Measurements from ENCODE around the gene KIFC3.
"Not testable (repeated sequence)": the region's sequence is repeated elsewhere in the genome, so short reads cannot be mapped to it uniquely, and the experiment has no call there.

KIFC3 gene

DNA sequence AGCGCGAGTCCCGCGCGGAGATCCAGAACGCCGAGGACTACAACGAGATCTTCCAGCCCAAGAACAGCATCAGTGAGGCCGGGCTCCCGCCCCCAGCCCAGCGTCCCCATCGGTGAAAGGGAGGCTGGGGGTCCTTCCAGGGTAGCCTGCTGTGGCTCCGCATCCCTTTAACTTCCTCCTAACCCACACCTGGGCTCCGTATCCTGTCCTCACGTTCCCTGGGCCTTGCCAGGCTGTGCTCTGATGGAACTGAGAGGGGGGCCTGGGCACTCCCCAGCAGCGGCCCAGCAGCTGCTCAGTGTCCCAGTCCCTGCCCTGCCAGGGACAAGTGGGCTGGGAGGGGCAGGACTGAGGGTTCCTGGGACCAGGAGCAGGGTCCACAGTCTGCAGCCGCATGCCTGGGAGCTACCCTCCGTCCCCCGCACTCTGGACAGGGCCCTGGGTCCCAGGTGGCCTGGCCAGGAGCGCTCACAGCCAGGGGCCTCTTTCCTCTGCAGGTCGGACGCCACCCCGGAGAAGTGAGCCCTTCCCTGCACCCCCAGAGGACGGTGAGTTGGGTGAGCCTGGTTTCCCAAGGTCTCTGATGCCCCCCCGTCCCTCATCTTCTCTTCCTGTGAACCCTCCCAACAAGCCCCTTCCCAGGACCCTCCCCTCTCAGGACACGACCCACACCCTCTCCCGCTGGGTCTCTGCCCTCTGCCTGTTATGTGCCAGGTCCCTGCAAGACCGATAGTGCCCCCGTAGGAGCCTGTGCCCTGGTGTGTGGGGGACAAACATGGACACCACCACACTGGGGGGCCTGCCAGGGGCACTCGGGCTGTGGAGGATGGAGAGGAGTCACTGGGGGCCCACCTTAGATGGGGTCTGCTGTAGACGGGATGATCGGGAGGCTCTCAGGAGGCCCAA is 48.6 kb downstream of the KIFC3 start:
- no peak for DNase-seq (ENCODE audit: low read depth in 2 of 2)

DNA sequence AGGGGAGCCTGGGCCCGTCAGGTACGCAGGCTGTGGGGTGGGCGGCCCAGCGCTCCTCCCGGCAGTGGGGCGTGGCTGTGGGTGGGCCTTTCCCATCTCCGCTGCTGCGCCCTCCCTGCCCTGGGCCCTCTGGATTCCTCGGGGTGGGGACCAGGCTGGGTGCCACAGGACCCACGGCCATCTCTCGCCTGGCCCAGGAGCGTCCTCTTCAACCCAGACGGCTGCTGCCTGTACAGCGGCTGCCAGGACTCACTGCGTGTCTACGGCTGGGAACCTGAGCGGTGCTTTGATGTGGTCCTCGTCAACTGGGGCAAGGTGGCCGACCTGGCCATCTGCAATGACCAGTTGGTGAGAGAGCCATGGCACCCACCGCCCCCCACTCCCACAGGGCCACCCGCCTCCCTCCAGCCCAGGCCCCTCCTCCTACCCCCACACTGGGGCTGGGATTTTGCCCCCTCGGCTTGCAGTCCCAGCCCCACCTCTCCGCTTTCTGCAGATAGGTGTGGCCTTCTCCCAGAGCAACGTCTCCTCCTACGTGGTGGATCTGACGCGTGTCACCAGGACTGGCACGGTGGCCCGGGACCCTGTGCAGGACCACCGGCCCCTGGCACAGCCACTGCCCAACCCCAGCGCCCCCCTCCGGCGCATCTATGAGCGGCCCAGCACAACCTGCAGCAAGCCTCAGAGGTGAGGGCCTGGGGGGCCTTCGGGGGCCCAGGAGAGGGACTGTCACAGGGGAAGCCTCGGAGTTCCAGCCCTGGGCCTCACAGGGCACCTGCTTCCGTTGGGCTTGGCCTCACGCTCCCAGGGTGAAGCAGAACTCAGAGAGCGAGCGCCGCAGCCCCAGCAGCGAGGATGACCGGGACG is 49.5 kb downstream of the KIFC3 start:
- DNase-seq (ENCODE audit: low read depth in 2 of 2): no peak

DNA sequence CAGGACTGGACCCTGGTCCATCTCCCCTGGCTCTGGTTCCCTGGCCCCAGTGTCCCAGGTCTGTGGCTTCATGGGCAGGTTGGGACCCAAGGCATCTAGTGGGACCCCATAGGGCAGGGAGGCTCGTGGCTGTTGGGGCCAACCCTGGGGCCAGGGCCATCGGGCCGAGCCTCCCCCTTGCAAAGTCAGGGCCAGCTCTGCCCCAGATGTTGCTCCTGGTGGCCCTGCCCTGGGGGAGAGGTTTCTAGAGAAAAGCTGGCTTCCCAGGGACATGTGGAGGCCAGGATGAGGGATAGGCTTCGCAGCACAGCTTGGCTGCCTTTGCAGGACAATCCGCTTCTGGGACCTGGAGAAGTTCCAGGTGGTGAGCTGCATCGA is 50.1 kb downstream of the KIFC3 start:
- DNase-seq (ENCODE audit: low read depth in 2 of 2): no peak

DNA sequence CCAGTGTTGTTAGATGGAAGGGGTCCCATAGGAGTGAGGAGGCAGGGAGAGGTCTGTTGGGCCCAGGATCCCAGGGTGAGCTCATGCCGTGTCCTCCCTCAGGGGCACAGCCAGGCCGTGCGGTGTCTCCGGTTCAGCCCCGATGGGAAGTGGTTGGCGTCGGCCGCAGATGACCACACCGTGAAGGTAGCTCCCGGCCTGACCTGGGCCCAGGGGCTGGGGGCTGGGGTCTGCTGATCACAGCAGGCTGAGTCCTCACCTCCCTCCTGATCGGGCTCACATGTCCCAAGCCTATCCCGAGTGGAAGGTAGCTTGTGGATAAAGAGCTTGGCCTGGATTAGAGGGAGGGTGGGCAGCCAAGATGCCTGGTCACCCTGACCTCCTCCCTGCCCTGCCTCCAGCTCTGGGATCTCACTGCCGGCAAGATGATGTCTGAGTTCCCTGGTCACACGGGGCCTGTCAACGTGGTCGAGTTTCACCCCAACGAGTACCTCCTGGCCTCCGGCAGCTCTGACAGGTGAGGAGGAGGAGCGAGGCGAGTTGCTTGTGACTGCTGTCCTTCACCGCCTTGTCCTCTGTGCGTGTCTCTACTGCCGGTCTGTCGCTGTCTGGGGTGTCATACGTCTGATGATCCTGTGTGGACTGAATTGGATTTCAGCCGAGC is 50.6 kb downstream of the KIFC3 start:
- no peak for DNase-seq (ENCODE audit: low read depth in 2 of 2)

DNA sequence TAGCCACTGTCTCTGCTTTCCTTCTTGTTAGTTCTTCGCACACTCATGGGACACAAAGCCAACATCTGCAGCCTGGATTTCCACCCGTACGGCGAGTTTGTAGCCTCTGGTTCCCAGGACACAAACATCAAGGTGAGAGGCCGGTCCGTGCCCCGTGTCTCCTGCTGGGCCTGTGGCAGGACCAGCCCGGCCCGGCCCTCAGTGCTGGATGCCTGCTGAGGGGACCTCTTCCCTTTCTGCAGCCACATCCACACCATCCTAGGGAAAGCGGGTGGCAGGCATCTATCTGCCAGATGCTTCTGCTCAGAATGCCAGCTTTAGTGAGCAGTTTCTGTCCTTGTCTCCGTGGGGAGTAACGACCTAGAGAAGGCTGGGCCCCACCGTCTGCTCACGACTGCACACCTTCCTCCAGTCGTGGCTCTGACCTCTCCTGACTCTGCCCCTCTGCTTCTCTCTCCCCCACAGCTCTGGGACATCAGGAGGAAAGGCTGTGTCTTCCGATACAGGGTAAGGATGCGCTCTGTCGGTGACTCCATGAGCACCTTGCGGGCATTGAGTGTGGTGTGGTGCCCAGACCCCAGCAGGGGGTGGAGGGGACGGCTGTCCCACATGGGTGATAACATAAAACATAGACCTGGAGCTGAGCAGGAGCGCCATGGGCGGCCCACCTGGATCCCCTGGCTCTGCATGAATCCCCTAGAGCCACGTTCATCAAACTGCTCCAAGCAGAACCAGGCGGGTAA is 51.3 kb downstream of the KIFC3 start:
- no peak for DNase-seq (ENCODE audit: low read depth in 2 of 2)

DNA sequence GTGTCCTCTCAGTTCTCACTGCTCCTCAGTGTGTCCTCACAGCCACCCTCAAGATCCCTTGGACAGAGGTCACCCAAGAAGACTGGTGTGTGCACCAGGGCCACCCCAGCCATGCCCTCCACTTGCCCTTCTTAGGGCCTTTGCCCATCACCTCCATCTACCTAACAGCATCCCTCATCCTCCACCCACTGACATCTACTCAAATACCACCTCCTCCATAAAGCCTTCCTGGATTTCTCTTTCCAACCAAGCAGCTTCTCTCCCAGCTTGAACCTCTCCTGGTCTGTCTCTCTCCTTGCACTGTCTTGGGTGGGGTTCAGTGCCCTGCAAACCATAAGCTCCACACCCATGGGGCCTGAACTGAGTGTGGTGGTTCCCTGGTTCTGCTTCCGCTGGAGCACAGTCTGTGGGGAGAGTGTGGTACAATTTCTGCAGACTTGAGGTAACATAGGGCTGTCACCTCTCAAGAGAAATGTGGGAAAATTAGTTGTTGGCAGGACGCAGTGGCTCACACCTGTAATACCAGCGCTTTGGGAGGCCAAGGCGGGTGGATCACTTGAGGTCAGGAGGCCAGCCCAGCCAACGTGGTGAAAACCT is 52.3 kb downstream of the KIFC3 start:
- no peak for DNase-seq (ENCODE audit: low read depth in 2 of 2)

DNA sequence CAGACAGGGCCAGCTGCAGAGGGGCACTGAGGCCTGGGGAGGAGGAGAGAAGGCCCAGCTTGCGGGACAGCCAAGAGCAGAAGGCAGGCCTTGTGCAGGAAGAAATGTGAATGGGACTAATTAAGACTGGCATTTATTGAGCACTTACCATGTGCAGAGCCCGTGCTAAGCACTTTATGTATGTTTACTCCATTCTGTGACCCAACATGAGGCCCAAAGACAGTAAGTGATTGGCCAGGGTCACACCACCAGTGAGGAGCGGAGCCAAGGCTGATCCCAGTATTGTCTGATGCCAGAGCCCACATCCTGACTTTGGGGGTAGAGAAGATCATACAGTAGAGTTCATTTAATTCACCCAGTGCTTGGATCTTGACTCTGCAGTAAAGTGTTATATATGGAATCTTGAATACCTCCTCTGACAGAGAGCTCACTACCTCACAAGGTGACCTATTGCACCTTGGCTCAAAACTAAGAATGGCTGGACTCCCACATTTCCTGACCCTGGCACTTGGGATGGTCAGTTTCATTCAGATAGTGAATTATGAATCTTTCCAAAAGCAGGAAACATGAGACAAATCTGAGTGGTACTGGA is 53.1 kb downstream of the KIFC3 start:
- DNase-seq (ENCODE audit: low read depth in 2 of 2): no peak

DNA sequence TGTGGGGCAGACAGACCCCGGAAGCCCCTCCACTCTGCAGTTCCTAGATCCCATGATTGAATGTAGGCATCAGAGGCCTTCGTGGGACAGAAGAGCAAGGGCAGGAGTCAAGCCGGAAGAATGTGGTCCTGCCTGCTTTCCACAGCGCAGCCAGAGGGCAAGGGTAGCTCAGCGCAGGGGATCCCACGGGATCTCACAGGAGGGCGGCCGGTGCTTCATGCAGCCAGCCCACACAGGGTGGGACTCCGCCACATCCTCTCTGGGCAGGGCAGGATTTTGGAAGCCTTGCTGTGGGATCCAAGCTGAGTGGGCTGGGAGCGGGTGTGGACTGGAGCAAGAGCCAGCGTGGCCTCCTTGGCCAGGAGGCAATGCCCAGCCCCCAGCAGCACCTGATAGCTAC is 53.7 kb downstream of the KIFC3 start:
- no peak for DNase-seq (ENCODE audit: low read depth in 2 of 2)

DNA sequence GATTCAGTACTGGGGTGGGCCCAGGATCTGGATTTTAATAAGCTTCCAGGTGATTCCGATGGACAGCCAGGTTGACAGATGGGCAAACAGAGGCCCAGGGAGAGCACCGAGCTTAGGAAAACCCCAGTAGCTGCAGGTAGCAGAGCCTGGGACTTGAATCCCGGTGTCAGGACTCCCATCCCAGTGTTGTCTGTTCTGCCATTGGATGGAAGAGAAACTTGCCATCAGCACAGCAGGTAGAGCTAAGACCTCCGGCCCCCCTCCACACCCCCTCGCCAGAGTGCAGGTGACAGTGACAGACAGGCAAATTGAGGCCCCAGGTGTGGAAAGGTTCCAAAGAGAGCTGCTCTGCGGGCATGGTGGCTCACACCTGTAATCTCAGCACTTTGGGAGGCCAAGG is 54.3 kb downstream of the KIFC3 start:
- DNase-seq (ENCODE audit: low read depth in 2 of 2): no peak

DNA sequence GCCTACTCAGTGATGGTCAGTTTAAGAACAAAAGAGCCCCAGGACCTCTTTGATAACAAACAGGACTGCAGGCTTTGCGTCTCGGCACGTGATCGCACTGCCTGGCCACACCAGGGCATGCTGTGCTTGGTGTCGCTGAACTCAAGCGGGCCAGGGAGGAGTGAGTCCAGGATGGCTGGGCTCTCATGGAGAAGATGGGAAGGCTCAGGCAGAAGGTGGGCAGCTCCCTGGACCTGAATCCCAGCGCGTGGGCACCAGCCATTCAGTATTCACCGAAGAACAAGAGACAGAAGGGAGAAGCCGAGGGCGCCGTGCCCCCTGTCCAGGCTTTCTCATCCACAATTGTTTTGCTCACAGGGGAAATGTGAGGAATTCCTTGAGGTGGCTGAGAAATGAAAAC is 54.8 kb downstream of the KIFC3 start:
- no peak for DNase-seq (ENCODE audit: low read depth in 2 of 2)

DNA sequence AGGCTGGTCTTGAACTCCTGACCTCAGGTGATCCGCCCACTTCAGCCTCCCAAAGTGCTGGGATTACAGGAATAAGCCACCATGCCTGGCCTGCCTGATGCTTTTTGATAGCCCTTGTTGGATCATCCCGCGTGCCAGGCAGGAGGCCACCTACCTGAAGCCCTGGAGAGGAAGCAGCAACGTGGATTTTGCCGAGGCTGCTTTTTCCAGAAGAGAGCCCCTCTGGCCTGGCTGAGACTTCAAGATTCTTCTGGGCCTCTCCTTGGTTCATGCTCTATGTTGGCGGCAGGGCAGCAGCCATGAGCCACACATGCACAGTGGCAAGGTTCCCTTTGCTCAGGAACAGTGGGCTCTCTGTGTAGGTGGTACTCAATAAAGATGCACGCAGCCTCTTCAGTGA is 55.2 kb downstream of the KIFC3 start:
- DNase-seq (ENCODE audit: low read depth in 2 of 2): no peak

DNA sequence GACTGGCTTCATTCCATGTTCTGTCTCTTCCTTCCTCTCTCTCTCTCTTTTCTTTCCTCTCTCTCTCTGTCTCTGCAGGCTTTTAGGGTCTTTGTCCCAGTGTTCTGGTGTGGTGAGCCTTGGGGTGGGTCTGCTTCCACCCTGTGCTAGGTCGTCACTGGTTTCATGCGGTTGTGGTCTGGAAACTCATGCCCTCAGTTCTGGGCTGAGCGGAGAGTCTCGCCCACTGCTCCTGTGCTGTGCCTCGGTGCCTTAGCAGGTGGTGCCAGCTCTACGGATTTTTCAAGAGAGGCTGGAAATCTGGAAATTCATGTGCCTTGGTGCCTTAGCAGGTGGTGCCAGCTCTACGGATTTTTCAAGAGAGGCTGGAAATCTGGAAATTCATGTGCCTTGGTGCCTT is 56.0 kb downstream of the KIFC3 start:
- not testable (repeated sequence) for DNase-seq (ENCODE audit: low read depth in 2 of 2)

DNA sequence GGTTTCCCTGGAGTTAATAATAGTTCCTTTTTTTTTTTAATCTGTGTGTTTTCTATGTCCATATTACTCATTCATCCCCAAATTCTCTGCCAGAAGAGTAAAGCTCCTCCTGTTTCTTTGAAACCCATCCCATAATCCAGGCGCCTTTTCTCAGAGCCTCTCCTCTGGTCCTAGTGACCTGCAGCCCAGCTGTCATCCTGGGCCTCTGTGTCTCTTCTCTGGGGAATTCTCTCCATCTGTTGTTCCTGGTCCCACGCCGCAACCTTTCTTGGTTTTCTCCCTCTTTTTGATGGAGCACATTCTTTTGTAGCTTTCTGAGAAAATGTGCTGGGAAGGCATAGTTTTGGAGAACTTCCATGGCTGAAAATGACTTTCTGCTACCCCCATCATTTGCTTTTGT is 56.5 kb downstream of the KIFC3 start:
- no peak for DNase-seq (ENCODE audit: low read depth in 2 of 2)

DNA sequence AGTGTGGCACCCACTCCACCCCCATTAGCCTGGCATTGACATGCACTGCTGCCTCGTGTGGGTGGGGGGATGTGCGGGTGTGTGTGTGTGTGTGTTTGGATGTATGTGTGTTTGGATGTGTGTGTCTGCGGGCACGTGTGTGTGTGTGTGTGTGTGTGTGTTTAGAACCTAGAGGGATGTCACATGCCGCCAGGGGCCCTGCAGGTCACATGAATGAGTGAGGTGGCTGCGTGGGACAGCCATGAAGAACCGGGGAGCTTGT is 57.7 kb downstream of the KIFC3 start:
- DNase-seq (ENCODE audit: low read depth in 2 of 2): no peak

DNA sequence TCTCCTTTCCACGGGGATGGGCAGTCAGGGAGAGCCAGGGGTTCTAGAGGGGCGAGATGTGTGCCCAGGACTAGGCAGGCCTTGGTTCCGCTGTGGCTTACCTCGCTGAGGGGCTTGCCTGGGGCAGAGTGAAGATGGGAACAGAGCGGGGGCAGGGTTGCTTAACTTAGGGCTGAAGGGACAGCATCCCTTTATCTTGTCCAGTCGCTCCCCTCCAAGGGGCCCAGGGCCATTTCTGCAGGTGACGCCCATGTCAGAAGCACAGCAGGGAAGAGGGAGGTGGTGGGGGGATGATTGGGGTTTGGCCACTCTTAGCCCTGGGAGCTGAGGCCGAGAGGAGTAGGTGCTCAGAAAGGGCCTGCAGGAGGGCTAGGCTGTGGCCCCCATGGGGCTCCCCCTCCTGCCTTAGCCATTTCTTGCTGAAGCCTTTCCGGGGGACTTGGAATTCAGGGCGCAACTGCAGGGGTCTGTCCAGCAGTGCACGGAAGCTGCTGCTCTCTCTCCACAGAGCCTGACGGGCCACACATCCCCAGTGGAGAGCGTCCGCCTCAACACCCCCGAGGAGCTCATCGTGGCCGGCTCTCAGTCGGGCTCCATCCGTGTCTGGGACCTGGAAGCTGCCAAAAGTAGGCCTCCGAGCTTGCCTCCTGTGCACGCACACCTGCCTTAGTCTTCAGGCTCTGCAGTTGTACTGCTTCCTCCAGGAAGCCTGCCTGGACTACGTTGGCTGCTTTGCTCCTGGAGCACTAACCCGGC is 58.2 kb downstream of the KIFC3 start:
- DNase-seq (ENCODE audit: low read depth in 2 of 2): no peak

DNA sequence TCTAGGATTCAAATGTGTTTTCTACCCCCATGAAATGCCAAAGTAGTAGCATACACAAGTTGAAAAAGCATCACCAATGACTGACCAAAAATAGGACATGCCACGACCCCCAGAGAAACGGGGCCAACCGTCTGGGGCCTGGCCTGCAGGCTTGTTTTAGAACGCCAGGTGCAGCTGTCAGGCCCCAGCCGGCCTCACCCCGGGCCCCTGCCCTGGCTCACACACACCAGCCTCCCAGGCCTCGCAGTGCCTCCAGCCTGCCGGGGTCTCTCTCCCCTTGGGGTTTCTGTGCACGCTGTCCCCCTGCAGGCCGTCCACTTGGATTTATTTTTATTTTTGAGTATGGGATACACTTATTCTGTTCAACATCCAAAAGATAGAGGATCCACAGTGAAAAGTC is 58.8 kb downstream of the KIFC3 start:
- DNase-seq (ENCODE audit: low read depth in 2 of 2): no peak

DNA sequence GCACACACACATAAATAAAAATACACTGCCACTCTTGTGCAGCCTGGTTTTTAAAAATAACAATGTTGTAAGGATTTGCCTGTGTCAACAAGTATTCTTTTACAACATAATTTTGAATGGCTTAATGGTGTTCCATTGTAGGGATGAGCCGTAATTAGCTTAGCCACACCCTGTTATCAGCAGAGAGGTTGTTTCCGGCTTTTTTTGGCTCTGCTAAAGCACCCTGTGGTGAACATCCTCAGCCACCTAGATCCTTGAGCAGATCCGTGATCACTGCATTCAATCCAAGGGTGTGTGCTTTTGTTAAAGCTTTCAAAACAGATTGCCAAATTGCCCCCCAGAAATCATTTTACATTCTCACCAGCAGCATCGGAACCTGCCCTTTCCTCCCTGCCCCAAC is 59.7 kb downstream of the KIFC3 start:
- DNase-seq (ENCODE audit: low read depth in 2 of 2): no peak

DNA sequence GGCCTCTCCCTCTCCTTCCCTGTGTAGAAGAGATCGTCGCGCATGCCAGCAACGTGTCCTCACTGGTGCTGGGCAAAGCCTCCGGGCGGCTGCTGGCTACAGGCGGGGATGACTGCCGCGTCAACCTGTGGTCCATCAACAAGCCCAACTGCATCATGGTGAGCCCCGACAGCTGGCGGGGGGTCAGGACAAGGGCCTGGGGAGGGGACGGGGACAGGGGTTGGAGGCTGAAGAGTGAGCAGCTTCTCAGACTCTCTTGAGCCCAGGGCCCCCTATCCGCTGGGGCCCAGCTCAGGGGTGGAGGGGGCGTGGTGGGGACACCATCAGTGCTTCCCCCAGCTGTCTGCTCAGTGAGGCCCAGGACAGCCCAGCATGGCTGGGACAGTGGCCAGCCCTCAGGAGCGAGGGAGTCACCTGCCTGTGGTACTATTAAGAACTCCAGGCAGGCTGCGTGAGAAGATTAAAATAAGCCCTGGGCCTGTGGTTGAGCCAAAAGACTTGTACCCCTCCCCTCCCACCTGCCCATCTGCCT is 60.6 kb downstream of the KIFC3 start:
- no peak for DNase-seq (ENCODE audit: low read depth in 2 of 2)

DNA sequence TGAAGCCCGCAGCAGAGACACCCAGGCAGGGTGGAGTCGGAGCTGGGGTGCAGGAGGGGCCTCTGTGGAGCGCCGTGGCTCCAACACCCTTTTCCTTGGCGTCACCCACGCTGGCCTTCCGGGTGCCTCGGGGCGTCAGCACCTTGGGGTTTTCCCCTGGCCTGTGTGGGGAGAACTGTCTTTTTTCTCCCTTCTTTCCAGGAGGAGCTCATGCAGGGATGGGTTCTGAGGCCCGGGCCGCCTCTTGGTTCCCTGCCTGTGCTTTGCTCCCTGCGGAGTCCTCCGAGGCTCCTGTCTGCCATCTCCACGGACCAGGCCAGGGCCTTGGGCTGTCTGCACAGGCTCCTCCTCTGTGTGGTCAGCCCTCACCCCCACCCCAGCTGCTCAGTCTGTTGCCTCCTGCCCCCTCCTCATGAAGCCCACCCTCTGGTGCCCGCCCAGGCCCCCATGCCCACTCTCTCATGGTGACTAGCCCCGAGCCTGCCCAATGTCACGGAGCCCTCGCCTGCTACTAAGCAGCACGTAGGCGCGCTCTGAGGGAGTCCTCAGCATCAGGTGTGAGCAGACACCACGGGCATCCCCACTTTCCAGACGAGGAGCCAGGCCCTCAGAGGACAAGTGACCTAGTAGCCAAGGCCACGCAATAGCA is 61.7 kb downstream of the KIFC3 start:
- no peak for DNase-seq (ENCODE audit: low read depth in 2 of 2)
